Bladder microvascular endothelial cell (primary cell): ENCODE data around the gene SLC15A3. TPM values are rescaled to one million over a fixed set of nuclear protein-coding genes. Genes with fewer than 3 reads are reported as not detected.

Experiments used
- total RNA-seq: library from RNA; depleted of rRNA; stranded (reverse); fragments of >200 nt; gene quantifications from 2 replicates; pipeline ENCODE4 v1.2.3, GENCODE V29; 2014

Gene SLC15A3
- total RNA-seq: 11.5 and 13.2 TPM in 2 replicates

DNA sequence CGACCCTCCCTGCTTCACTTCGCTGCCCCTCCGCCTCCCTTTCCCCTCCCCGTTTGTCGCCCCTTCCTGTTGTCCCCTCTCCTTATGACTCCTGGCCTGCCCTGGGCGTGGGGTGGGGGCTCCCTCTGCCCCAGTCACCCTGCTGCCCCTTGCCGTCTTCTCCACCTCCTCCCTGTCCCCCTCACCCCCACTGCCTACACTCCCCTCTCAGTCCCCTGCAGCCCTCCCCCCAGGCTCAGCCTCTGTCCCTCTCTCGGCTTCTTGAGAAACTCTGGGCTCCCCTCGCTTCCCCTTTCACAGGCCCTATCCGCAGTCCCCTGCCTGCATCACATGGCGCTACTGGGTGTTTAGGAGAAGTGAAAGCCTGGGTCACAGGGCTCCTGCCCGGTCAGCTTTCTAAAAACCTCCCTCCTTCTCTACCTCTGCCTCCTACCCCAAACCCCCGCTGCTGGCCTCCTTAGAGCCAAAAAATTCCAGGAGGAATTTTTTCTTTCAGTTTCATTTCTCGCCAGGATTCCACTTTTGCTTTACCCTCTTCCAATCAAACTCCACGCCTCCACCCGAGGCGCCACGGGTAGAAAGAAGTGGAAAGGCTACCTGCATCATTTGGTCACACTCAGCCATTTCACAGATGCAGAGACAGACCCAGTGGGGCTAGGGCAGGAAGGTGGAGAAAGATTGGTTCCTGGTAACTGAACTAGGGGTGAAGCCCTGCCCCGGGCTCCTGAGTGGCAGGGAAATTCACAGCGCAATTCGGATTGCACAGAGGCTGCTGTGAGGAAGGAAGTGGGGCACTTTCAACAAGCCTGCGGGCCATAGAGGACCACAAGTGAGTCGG, at the start of gene SLC15A3:
Gene SLC15A3, minus strand, starts transcription at position 273 of the 838 bp plus-strand sequence. CDS start 625 bp downstream, outside the sequence.

DNA sequence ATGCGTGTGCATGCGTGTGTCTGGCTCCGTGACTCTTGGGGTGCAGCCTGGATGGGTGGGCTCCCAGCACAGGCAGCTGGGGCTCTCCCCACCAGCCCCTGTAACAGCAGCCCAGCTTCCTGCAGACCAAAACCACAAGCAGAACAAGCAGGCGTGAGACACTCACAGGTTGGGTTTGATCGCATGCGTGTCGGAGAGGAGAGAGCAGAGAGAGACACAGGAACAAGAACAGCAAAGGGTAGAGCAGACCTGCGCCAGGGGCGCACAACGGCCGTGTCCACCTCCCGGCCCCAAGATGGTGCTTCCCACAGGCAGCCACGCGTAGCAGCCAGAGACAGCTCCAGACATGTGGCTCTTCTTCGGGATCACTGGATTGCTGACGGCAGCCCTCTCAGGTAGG, 19.5 kb upstream of the SLC15A3 start, which contains the start of gene CD6:
Gene CD6, plus strand, starts transcription at position 161 of the 400 bp plus-strand sequence. Its CDS starts 186 bp downstream, at position 347.

GRCh38 chr11:60924110-60924905, 27.7 kb downstream of the SLC15A3 start, which contains the start of gene TMEM132A:
TSS of gene TMEM132A (plus strand) at chr11:60924460. CDS start at chr11:60924634, 174 bp downstream.

DNA sequence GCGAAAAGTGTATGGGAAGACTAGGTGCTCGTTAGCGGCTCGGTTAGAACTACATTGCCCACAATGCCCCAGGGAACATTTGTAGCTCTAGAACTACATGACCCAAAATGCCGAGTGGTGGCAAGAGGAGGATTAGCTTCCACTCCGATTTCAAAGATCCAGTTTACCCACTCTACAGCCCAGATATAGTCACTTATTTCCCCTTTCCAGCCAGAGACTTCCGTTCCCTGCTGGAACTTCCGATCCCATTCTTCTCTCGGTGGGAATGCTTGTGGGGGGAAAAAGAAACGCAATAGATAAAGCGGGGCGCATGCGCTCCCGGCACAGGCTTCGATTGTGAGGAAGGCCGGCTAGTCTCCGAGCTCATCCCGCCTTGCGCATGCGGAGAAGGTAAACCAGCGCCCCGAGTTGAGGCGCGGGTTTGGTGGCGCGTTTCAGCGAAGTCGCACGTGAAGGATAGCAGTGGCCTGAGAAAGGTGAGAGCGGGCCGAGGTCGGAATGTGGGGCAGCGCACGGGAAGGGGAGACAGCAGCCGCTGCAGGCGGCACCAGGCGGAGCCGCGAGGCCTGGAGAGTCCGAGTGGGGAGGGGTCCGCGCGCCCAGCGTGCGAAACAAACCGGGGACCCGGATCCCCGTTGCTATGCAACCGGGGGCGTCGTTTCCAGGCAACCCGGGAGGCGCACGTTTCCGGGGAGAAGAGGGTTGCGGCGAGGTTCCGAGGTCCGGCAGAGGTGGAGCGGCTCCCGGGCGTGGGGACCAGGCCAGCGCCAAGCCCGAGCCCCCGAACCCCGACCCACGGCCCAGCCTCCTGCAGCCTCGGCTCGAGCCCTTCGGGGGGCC, 38.0 kb downstream of the SLC15A3 start, which contains the start of gene TMEM109:
Gene TMEM109, plus strand, starts transcription at position 366 of the 840 bp plus-strand sequence. CDS start 5,536 bp downstream, outside the sequence.

GRCh38 chr11:60906132-60906972, 45.6 kb downstream of the SLC15A3 start, which contains the start of gene PRPF19:
TSS of gene PRPF19 (minus strand) at chr11:60906585. CDS start at chr11:60906382, 203 bp downstream.

Other genes starting within 250 kb of the SLC15A3 start
- gene MS4A18, start 227.5 kb downstream of the SLC15A3 start, total RNA-seq: not detected in 2 replicates
- not detected in 2 replicates for gene MS4A15, start 195.3 kb downstream of the SLC15A3 start, total RNA-seq
- not detected in 2 replicates for gene MS4A10, start 166.8 kb downstream of the SLC15A3 start, total RNA-seq
- gene CCDC86, start 110.1 kb downstream of the SLC15A3 start, total RNA-seq: 5.7 and 15.2 TPM in 2 replicates
- gene PTGDR2, start 96.2 kb downstream of the SLC15A3 start, total RNA-seq: 0.06 TPM in 1 of 2 replicates, not detected in the other
- gene ZP1, start 84.6 kb downstream of the SLC15A3 start, total RNA-seq: not detected in 2 replicates
- 33.8 and 48.3 TPM in 2 replicates for gene PRPF19, start 45.6 kb downstream of the SLC15A3 start, total RNA-seq
- 72.2 and 114 TPM in 2 replicates for gene TMEM109, start 38.0 kb downstream of the SLC15A3 start, total RNA-seq
- 40.2 and 137 TPM in 2 replicates for gene TMEM132A, start 27.7 kb downstream of the SLC15A3 start, total RNA-seq
- gene CD6, start 19.5 kb upstream of the SLC15A3 start, total RNA-seq: under 0.01 TPM in 1 of 2 replicates, not detected in the other
- not detected in 2 replicates for gene CD5, start 150.3 kb upstream of the SLC15A3 start, total RNA-seq
- 5.3 and 11.0 TPM in 2 replicates for gene VPS37C, start 209.2 kb upstream of the SLC15A3 start, total RNA-seq